ENCODE data around the gene UBAP1.
"Not testable (repeated sequence)": the region's sequence is repeated elsewhere in the genome, so short reads cannot be mapped to it uniquely, and the experiment has no call there.

The UBAP1 gene

DNA sequence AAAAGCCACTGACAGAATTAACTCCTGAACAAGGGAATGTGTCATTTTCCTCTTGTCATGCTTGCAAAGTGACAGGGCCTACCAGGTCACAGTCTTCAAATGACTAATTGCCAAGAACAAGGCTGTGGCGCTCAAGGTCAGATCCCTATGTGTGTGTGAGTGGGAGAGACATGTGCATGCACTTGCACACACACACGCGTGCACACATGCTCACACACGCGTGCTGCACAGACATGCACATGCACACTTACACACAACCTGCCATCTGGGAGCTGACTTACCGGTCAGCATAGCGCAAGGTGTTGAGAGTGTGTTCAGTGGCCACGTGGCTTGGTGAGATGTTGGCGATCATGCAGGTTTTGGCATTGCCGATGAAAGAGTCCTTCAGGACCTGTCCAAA lies 80.5 kb downstream of the UBAP1 start:
- DNase-seq (ENCODE audit: low read depth, low spot score), result no peak

DNA sequence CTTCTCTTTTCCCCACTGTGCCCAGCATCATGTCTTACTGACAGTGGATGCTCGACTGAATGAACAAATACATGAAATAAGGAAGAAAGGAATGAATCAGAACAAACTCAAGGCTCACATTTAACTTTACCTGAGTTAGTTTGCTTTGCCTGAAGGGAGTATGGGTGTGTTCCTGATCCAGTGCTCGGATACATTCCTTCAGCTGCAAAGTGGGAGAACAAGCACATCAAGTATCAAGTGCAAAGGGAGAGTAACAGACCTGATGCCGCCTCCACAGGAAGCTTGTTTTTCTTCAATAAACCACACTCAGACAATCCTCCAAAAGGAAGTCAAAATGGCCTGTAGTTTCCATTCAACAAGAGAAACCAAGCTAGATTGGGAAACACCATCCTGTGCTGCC lies 84.1 kb downstream of the UBAP1 start:
- DNase-seq (ENCODE audit: low read depth, low spot score), result no peak

DNA sequence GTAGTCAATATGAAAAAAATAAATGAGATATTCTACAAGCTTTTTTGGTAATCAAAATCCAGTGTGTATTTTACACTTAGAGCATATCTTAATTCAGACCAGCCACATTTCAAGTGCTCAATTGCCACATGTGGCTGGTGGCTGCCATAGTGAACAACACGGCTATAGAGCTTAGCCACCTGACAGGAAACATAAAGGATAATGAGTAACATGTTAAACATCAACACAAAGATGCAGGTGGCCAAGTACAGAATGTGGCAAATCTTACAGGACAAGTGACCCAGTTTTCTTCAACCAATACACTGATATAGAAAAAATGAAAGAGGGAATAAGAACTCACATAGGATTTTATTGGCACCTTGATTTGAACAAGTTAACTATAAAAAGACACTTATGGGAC lies 88.8 kb downstream of the UBAP1 start:
- DNase-seq (ENCODE audit: low read depth, low spot score), result no peak

DNA sequence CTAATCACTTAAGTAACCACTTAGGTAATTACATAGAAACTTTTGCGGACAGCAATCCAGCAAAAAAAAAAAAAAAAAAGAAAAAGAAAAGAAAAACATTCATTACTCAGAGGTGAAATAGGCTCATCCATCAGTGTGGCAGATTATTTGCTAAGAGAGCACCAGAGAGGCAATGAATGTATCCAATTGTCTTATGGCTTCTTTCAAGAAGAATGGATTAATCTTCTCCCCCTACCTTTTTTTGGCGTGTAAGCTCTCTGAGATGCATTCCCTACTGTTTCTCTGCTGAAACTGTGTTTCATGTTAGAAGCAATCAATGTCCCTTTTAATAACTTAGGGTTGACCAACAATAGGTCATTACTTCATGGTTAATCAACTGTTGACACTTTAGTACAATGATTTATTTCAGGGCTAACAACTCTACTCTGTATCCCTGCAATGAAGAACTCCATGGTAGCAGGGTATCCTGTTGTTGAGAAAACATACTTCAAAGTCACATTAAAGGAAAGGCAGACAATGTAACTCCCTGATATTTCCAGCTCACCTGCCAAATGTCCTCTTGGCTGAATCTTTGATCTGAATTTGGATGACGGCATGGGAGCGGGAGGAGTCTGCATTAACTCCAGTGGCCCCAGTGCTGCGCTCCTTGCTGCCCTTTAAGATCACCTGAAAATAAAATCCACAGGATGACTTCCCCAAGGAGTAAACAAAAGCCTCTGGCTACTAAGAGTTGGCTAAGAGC lies 92.6 kb downstream of the UBAP1 start:
- no peak for DNase-seq (ENCODE audit: low read depth, low spot score)

DNA sequence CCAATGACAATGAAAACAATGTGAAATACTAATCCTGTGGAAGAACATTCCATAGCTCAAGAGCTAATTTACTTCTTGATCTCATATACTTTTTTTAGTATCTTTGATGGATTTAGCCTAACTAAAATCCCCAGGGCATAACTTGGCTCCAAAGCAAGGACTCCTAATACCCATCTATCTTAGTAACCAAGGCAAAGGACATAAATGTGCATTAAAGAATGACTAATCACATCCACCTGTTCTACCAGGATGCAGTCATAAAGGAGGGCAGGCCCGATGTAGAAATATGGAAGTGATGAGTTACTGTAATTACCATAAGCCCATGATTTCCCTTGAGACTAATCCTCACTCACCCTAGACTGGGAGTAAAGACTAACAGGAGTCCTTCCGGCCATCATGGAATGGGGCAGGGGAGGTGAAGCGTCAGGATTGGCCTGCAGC lies 93.3 kb downstream of the UBAP1 start:
- no peak for DNase-seq (ENCODE audit: low read depth, low spot score)

DNA sequence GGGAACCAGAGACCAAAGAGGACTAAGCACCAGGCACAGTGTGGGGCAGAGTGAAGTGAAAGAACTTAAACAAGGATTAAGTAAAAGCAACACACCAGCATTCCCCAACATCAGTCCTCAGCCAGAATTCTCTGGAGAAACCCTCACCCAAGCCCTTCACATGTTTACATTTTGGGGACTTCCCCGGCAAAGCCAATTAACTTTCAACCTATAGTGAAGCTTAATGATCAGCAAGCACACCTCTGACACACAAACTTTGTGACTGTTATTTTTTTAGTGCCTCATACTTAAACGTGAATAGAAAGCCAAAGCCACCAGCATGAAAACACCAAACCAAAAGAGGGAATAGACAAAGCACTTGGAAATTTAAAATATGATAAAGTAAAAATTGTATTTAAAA lies 94.7 kb downstream of the UBAP1 start:
- not testable (repeated sequence) for DNase-seq (ENCODE audit: low read depth, low spot score)

DNA sequence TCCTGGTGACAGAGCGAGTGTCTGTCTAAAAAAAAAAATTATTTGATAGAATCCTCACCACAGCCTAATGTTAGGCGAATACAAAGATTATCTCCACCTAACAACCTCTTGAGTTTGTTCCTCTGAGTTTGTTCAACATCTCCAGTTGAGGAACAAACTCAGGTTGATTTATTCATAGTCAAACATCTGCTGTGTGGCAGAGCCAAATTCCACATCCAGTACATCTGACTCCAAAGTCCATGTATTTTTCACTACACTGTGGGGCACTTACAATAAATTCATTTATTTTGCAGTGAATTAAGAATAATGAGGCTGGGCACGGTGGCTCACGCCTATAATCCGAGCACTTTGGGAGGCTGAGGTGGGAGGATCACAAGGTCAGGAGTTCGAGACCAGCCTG lies 97.0 kb downstream of the UBAP1 start:
- no peak for DNase-seq (ENCODE audit: low read depth, low spot score)

DNA sequence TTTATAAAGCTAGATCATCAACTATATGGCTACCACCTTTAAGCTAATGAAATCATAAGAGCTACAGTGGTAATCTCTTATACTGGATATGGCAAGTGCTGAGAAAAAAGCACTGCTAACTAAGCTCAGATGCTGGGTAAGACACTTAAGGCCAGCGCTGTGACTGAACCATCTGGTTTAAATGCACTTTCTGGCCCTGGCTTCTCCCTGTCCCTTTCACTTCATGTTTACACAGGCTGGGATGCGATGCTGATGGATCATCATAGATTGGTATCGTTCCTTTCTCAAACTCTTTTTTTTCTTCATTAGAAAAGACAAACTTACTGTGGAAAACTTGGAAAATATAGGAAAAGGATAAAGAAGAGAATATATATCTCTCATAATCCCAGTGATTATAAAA lies 97.9 kb downstream of the UBAP1 start:
- no peak for DNase-seq (ENCODE audit: low read depth, low spot score)

DNA sequence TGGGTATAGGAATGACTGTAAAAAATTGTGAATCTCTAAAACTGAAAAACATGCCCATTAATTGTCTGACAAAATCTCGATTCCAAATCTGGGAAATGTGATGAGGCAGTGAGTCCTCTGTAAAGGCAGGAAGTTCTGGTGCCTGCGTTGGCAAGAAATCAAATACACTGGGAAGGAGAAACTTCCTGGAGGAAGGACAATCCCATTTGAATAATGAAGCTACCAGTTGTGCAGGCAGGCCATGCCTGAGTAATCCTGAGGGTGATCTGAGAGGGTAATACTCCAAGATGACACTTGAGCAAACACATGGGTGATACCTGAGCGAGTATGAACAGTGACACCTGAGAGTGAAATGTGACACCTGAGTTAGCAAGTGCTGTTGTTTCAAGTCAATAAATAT lies 100.6 kb downstream of the UBAP1 start:
- DNase-seq (ENCODE audit: low read depth, low spot score), result no peak

DNA sequence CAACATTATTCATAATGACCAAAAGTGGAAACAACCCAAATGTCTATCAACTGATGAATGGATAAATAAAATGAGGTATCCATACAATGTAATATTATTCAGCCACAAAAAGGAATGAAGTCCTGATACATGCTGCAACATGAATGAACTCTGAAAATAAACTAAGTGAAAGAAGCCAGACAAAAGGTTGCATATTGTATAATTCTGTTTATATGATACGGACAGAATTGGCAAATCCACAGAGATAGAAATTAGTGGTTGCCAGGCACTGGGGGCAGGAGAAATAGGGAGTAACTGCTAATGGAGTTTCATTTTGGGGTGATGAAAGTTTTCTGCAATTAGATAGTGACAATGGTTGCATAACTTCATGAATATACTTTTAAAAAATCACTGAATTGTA lies 103.3 kb downstream of the UBAP1 start:
- DNase-seq (ENCODE audit: low read depth, low spot score), result no peak

DNA sequence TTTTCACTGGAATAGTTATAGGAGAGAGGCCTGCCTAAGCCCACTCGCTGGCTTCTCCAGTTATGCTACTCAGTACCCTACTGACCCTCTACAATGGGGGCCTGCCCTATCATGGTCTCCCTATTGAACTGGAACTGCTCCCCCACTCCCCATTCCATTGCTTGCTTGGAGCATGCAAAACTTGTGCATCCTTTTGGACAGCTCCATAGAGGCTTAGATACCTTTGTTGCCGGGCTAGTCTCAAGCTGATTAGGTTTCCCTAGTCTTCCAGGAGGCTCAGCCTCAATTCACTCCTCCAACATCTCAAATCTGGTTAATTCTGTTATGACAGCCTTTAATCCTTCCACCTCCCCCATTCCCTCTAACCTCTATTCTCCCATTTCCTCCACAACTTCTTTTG lies 110.3 kb downstream of the UBAP1 start:
- DNase-seq (ENCODE audit: low read depth, low spot score), result no peak

DNA sequence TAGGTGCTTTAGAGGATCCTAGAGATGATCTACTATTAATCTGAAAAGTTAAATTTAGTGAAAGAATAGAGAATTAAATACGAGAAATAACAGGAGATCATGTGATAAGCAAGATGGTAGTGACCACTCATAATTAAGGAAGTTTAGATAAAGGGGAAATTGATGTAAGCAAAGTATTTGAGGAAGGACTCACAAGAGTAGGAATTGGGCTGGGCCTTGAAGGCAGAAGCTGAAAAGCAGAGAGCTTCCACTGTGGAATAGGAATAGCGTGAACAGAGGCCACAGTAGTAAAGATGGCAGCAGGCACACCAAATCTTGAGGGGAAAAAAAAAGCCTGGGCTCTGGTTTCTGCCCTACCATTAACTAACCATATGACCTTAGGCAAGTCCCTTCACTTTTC lies 112.2 kb downstream of the UBAP1 start:
- no peak for DNase-seq (ENCODE audit: low read depth, low spot score)

DNA sequence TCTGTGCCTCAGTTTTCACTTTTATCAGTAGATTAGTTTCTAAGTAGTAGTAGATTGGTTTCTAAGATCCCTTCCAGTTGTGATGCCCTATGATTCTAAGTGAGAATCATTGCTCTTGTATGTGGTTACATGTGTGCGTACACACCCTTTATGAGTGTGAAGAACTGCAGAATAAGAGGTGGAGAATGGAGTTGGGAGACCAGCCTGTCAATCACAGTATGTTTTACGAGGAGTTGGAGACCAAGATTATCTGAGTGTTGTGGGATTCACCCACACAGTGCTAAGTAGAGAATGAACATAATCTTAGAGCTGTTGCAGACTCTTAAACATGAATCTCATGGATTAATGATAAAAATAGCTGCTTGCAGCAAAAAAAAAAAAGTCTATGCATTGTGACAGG lies 112.6 kb downstream of the UBAP1 start:
- DNase-seq (ENCODE audit: low read depth, low spot score), result no peak

DNA sequence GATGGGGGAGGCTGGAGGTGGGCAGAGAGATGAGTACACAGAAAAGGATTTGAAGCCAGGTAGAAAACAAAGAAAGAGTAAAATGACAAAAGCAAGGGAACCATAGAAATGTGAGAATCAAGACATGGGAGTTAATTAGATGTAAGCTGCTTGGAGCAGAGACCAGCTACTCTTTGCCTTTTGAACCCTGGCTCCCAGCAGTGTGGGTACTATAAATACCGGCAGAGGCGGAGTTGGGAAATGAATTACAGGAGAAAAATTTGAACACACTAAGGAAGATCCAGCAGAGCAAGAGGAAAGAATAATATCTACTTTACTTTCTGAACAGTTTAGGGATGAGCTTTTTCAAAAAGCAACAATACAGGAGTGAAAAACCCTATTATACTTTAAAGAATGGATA lies 113.7 kb downstream of the UBAP1 start:
- no peak for DNase-seq (ENCODE audit: low read depth, low spot score)

DNA sequence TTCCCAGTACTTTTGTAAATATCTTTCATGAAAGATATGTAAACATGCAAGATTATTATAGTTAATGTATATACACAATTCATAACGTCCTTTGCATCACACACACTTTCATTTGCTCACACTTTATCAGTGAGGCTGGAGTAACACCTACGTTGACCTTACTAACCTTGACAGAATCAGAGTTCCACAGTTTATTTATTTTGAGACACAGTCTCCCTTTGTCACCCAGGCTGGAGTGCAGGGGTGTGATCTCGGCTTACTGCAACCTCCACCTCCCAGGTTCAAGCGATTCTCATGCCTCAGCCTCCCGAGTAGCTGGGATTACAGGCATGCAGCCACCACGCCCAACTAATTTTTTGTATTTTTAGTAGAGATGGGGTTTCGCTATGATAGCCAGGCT lies 122.2 kb downstream of the UBAP1 start:
- DNase-seq (ENCODE audit: low read depth, low spot score), result not testable (repeated sequence)

Data from astrocyte of the hippocampus (primary cell).